Stimulated activated CD8-positive, alpha-beta memory T cell treated with anti-CD3 and anti-CD28 coated beads, Interleukin-7, amount 100 ng/mL, for 24 hours (primary cell): ENCODE data around the gene FAM25G.
"Not testable (repeated sequence)": the region's sequence is repeated elsewhere in the genome, so short reads cannot be mapped to it uniquely, and the experiment has no call there.

ENCODE experiments used
- DNase-seq: peaks from one replicate; pipeline ENCODE4 v3.0.0-alpha.2; 2020; ENCODE audit warnings: low read depth

FAM25G gene

DNA sequence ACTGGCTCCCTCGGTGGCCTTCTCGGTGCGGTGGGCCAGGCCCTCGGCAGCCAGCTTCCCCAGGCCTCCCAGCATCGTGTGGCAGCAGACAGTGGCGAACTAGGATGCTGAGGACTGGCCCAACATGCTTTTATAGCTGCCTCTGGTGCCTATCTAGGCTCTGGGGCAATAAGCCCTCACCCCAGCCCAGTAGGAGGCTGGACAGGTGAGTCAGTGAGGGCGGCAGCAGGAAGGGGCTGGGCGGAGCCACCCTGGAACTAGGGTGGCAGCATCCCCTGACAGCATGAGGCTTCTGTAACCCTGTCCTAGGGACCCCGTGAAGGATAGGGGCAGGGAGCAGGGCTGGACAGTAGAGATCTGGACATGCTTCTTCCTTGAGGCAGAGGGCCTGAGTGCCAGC is at the start of gene FAM25G:
Gene FAM25G (minus strand): TSS at position 101 of the 400 bp plus-strand sequence. CDS start 26 bp downstream, at position 75.
- not testable (repeated sequence) for DNase-seq

DNA sequence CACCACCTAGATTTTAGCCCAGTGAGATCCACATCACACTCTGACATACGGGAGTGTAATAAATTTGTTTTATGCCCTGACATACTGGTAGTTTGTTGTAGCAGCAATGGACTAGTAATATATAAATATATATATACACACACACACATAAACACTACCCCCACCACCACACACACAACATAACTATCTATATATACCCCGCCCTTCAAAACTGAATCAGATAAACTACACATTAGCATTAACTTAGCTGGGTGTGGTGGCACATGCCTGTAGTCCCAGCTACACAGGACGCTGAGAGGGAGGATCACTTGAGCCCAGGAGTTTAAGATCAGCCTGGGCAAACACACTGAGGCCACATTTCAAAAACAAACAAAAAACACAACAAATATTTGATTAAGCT is 44.9 kb upstream of the FAM25G start:
- DNase-seq: not testable (repeated sequence)

- not testable (repeated sequence) for DNase-seq
These were observed 32.0 kb upstream of the FAM25G start, which contains the start of gene AGAP9 for GRCh38 chr10:47523475-47523874. TSS of gene AGAP9 (minus strand) at chr10:47523638. CDS start at chr10:47523526, 112 bp downstream.

DNA sequence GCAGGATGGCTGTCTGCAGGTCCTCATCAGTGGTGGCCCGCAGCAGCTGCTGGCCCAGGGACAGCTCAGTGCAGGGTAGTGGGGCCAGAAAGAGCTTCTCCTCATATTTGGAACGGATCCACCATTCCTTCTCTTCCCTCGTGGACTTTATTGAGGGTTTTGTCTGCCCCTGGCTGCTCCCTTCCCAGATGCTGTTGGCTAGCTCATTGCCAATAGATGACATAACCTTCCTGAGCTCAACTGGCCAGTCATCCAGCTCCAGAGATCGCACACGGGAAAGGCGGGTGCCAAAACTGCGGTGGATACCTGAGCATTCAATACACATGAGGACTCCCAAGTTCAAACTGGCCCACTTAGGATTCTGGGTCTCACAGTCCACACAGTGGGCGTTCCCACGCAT is 10.8 kb upstream of the FAM25G start:
- DNase-seq: not testable (repeated sequence)

GRCh38 chr10:47494226-47494625 is 2.7 kb upstream of the FAM25G start:
- DNase-seq: not testable (repeated sequence)

GRCh38 chr10:47489630-47490029 is 1.9 kb downstream of the FAM25G start:
- DNase-seq: not testable (repeated sequence)

DNA sequence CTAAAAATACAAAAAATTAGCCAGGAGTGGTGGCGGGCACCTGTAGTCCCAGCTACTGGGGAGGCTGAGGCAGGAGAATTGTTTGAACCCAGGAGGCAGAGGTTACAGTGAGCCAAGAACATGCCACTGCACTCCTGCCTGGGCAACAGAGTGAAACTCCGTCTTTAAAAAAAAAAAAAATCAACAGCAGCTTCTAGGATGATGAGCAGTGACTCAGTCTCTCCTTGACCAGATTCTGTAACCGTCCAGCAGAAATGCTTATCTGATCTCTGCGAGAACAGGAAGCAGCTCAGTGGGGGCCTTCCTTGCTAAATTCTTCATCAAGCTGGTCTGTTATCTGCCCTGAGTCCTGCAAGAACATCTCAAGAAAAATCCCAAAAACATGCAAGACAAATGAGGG is 5.6 kb downstream of the FAM25G start:
- DNase-seq: not testable (repeated sequence)

DNA sequence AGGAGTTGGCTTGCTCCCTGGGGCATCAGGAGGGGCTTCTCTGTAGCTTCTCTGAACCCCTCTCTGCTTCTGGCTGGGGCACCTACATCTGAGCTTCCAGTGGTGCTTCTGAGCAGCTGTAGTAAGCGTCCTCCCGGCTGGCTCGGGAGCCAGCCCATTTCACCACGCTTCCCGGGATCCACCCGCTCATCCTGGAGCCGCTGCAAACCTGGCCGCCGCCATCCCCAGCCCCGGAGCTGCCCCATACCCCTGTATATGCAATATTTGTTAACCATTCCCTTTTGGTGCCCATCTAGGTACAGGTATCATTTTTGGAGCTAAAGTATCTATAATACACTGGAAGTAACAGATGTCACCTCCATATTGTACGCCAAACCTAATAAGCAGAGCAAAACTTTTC is 6.7 kb downstream of the FAM25G start:
- not testable (repeated sequence) for DNase-seq

DNA sequence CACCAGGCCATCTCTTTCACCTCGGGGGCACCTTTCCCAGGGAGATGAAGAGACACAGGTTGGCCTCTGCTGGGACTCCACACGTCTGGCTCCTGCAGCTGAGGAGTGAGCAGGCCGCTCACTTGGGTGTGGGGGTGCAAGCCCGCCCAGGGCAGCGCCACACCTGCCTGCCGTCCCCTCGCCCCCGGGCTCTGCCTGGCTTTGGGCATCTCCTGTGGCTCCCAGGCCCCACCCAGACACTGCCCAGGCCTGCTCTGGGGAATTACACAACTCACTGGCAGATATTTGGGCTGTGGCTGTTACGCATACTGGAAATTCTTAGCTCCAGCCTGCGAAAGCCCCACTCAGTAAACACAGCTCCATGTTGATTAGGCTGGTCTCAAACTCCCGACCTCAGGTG is 7.6 kb downstream of the FAM25G start, which contains the start of gene ANXA8:
Gene ANXA8 (minus strand): TSS at position 193 of the 400 bp plus-strand sequence. CDS start 182 bp downstream, at position 11.
- not testable (repeated sequence) for DNase-seq

DNA sequence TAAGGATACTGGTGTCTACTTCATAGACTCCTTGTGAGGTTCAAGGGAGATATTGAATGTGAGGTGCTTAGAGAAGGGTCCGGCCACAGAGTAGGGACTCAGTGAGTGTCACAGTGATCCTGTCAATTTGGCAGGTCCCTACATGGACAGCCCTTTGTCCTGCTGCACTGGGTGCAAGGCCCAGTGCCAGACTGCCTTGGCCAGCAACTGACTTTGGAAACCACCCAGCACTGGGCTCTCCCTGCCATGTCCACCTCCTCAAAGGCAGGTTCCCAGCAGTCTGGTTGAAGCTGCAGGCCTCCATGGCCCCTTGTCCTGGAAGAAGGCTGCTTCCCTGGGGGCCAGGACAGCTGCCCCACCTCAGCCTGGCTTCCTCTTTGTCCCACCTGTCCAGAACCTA is 9.1 kb downstream of the FAM25G start:
- not testable (repeated sequence) for DNase-seq

DNA sequence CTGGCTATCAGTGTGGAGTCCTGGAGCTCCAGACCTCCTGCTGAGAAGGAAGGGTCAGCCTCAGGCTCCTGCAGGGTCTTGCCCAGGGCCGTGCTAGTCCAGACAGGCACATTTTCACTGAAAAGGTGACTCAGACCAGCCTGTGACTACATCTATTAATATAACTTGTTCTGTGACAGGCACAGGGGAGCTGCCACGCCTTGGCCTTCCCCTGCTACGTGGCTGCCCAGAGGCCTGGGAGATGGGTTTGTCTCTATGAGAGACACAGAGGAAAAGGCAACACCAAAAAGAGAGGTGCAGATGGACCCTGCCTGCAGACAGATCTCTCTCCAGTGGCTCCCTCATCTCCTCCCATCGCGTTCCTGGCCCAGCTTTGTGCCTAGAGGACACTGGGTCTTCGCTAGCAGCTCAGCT is 9.7 kb downstream of the FAM25G start:
- not testable (repeated sequence) for DNase-seq

GRCh38 chr10:47481182-47481766 is 10.2 kb downstream of the FAM25G start:
- not testable (repeated sequence) for DNase-seq

DNA sequence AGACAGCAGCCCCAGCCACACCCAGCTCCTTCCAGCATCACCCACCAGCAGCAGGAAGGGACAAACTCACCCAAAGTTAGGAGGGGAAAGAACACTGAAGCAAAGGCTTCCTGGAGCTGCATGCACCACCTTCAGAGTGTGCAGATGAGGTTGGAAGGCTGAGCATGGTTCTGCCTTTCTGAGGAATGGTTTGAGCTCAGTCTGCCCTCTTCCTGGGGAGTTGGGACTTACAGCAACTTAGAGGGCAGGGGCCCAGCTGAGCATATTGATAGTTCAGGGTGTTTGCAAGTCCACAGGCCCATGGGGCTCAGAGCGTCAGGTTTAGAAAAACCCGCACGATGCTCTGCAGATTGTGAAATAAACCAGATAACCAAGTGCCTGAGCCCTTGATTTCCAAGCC is 11.4 kb downstream of the FAM25G start:
- DNase-seq: not testable (repeated sequence)

DNA sequence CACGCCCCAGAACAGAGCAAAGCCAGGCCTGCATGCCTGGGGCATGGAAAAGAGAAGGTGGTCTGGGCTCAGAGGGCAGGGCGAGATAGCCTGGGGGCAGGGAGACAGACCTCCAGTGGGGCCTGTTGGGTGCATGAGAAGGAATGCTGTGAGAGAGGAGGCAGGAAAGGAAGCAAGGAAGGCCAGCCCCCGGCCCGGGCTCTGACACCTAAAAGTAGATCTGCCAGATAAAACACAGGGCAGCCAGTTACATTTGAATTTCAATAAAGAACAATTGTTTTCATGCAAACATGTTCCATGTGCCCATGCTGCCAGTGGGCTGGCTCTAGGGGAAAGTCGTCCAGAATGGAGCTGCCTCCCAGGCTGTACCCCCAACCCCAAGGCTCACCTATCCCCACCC is 13.4 kb downstream of the FAM25G start:
- not testable (repeated sequence) for DNase-seq

GRCh38 chr10:47477078-47477477 is 14.4 kb downstream of the FAM25G start:
- DNase-seq: not testable (repeated sequence)

- not testable (repeated sequence) for DNase-seq
These were observed 16.4 kb downstream of the FAM25G start for GRCh38 chr10:47475101-47475500.

GRCh38 chr10:47473516-47473915 is 18.0 kb downstream of the FAM25G start:
- DNase-seq: not testable (repeated sequence)

DNA sequence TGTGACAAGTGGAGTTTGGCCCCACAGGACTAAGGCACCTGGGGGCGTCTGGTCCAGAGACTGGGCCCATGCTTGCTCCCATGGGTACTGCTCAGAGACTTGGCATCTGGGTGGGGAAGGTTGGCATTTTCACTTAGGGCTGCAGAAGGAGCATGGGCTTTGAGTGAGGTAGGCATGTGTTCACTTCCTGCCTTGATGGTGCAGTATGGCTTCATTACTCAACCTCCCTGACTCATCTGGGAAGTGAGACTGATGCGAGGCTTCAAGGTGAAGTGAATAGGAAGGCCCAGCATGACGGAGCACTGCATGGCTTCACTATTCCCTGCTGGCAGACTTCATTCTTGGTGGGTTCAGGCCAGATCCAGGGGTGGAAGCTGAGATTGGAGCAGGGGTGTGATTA is 18.9 kb downstream of the FAM25G start:
- not testable (repeated sequence) for DNase-seq

- not testable (repeated sequence) for DNase-seq
These were observed 19.4 kb downstream of the FAM25G start for GRCh38 chr10:47472072-47472471.

- DNase-seq: not testable (repeated sequence)
These were observed 22.6 kb downstream of the FAM25G start for GRCh38 chr10:47468731-47469528.

GRCh38 chr10:47467957-47468356 is 23.5 kb downstream of the FAM25G start:
- DNase-seq: not testable (repeated sequence)

DNA sequence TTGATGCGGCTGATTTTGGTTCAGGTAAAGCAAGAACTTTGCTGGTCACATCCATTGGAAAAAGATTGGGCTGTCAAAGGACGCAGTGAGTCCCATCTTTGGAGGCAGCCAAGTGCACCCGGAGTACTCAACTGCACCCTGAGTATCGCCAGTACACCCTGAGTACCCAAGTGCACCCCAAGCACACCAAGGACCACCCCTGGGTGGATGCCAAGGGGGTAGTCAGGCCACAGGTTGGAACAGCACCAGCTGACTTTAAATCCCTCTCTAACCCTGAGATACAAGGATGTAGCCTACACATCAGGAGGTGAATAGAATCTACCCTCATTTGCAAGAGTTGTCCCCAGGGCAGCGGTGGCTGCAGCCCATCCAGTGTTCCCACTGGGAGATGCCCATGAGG is 24.0 kb downstream of the FAM25G start:
- DNase-seq: not testable (repeated sequence)
